ENCODE results near the gene LRRTM3.

GRCh38 chr10:66990143-66990830, 64.5 kb downstream of the LRRTM3 start:
- TF ChIP-seq CTCF (IDR thresholded peaks at IDR 0.05) (no peak), POLR2A (IDR thresholded peaks at IDR 0.05) (no peak)

All from heart left ventricle (tissue), 13 donors.